Endometrium (tissue), 2 donors: Measurements from ENCODE around the gene SERPINB11.
"Not testable (repeated sequence)": the region's sequence is repeated elsewhere in the genome, so short reads cannot be mapped to it uniquely, and the experiment has no call there.

Source experiments
- FAIRE-seq: peaks from 2 replicates; lab custom pipeline; 2012; peaks lifted over from hg19 to GRCh38; lab: Jason Lieb, UNC
- donor health status: control.
- donor health status: control.

The SERPINB11 gene, protein sequence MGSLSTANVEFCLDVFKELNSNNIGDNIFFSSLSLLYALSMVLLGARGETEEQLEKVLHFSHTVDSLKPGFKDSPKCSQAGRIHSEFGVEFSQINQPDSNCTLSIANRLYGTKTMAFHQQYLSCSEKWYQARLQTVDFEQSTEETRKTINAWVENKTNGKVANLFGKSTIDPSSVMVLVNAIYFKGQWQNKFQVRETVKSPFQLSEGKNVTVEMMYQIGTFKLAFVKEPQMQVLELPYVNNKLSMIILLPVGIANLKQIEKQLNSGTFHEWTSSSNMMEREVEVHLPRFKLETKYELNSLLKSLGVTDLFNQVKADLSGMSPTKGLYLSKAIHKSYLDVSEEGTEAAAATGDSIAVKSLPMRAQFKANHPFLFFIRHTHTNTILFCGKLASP

DNA sequence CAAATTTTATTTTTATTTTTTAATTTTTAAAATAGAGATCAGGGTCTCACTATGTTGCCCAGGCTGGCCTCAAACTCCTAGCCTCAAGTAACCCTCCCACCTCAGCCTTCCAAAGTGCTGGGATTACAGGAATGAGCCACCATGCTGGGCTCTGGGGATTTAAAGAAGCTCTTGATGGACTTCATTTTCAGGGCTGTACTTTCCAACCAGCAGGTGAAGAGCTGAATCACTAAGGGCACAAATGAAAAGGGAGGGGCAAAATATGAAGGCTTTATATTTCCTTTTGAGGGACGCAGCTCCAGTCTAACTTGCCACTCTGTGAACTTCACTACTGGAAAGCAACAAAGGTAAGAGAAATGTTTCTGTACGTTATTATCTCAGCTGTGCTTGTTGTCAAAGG, at the start of gene SERPINB11:
TSS of gene SERPINB11 (plus strand) at position 301 of the 400 bp plus-strand sequence. CDS start 7,234 bp downstream, outside the sequence.
- no peak for FAIRE-seq

DNA sequence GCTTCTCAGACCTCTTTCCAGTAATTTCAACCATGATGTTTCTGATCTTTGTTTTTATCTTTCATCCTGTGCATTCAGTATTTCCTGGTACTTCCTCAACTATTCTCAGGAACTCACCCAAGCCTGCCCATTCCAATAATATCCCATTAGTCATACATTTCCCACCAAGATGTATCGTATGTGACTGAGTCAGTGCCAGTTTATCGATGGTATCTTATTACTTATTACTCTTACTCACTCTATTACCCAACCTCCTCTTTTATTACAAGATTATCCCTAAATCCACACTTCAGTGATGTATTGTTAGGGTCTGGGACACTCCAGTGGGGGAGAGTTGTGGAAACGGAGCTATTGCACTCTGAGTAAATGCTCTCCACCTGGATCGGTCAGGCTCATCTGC, 43.8 kb upstream of the SERPINB11 start:
- FAIRE-seq, result not testable (repeated sequence)

DNA sequence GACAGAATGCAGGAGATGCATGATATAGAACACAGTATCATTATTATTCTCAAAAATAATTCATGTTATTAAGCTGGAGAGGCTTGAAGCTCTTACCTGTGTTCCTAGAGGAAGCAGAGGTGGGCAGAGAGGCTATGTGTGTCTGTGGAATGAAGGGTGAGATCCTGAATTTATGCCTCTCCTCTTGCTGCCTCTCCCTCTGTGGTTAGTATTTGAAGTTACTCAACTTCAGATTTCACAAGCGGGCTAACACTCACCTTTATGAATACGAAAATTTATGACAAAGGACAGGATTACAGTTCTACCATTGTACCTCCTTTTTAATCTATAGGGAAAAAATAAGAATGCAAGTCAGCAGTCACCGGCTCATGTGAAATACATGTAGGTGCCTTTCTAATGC, 41.0 kb upstream of the SERPINB11 start, which contains the start of gene SERPINB3:
TSS of gene SERPINB3 (minus strand) at position 144 of the 400 bp plus-strand sequence. CDS start 677 bp downstream, outside the sequence.
- FAIRE-seq, result not testable (repeated sequence)

DNA sequence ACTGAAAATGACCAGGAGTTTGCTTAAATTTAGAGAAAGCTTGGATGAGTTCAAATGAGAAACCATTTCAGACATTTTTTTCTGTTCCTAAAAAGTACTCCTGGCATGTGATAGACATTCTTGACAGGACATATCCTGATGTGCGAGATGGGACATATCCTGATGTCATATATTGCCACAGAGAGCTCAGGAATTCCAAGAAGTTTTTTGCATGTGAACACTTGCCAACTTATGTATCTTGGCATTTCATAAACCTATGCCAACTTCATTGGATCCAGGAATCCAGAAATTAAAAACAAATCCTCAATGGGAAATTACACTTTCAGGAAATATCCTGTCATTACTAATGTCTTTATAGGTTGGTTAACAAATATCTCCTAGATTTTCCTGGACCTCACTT, 38.2 kb upstream of the SERPINB11 start:
- no peak for FAIRE-seq

DNA sequence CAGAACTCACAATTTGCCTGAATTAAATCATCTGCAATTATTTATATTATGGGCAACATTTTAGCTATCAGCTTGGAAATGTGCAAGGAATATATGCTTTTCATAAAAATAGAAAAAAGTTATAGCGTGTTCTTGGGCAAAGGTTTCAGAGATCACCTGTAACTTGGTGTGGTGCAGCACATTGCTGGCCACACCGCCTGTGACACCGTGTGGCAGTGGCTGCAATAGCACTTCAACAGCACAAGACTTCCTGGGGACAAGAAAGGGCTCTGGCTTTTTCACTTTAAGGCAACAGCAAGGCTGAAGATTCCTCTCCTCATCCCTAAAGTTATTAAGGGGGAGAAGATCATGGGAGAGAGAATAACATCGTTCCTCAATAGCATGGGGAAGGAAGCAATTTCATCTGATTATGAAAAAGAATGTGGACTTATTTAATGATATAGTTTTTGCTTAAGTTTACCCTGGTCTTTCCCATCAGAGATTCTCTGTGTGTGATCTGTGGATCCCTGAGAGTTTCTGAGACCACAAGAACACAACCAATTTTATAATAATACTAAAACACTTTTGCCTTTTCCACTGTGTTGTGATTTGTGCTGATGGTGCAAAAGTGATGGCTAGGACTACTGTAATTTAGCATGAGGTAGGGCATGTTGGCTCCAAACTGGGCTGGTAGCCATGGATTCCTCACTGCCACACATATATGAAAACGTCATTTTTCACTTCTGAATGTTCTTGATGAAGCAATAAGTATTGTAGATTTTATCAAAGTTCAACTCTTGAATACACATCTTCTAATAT, 26.0 kb upstream of the SERPINB11 start:
- FAIRE-seq, result no peak

DNA sequence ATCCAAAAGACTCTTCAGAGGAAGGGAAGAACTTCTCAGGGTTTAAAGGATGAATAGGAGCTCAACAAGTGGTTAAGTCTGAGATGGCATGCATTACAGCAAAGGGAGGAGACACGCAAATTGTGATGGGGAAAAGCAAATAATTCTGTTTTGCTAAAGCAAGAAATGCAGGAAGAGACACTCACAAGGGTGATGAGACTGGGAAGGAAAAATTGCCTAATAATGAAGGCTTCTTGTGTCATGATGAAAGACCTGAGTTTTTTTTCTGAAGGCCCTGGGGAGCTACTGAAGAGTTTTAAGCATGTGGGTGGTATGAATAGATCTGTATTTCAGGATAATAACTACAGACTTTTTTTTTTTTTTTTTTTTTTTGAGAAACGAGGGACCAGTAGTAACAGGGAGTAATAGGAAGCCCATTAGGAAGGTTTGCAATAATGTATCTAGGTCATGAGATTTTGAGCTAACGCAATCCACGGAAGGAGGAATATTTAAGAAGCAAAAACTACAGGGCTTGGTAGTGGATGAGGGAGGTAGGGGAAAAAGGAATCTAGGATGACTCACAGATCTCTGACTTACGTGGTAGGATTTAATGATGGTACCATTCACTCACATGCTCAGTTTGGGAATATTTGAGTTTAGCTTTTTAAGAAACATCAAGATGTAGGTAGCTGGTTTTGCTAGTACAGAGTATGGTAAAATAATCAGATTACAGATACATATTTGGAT, 25.1 kb upstream of the SERPINB11 start:
- no peak for FAIRE-seq

DNA sequence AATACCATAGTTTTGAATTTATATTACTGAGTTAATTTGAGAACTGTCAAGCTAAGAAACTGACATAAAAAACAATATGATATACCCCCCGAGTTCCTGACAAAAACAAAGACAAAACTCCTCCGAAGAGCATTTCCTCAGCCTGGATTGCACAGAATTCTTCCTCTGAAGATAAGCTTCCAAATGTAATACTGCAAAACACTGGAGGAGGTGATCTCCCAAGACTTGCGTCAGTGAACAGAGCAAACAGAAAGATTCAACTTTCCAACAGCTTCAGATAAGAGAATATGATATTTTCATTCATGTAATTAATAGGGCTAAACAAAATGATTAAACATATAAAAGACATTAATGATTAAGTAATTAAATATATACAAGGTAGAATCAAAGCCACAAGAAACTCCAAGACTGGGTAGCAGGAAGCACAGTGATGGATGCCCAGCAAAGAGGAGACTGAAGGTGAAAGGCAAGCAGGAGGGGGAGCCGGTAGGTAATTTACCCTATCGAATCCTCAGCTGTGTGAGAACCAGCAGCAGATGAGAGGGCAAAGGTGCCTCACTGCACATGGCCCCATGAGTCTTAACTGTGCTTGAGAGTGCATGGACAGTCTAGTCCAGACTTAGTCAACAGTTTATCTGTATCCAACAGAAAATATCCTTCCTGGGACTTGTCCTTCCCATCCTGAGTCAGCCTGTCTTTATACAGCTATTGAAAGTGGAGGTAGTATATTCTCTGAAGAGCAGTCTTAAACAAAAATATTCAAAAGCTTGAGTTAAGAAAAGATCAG, 22.7 kb upstream of the SERPINB11 start:
- FAIRE-seq, result no peak

DNA sequence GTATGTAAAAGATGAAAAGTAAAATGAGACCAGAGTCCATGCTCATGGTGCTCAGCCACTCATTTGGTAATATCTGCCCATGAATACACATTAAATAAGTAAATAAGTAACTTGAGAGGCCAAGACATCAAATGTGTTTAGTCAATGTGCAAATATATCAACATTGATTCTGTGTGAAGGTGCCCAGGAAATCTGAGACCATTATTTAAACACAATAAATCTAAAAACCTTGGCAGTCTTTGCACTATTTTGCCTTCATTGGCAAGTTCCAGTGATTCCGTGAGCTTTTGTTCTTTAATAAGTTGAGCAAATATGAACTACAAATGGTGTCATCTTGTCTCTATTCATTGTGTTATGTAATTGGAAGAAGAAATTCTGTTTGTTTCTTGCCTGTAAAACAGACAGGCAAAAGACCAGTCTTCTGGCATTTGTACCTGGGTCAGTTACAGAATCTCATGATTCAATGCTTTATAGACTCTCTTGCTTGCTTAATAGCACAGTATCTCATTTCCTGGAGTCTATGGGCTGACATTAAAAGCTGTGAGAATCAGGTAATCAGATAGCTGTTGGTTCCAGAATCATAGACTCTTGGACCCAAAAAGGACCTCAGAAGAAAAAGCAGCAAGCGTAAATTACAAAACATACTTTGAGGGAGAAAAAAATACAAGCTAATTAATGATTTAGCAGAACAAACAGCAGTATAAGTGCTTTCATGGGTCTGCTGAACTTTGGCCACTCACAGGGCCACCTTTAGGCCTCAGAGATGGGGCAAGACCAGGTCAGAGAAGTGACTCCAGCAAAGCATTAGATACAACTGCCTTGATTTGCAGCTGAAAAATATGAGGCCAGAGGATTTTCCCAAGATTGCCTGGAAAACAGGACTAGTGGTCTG, 21.1 kb upstream of the SERPINB11 start:
- FAIRE-seq, result peak; percentile 51

DNA sequence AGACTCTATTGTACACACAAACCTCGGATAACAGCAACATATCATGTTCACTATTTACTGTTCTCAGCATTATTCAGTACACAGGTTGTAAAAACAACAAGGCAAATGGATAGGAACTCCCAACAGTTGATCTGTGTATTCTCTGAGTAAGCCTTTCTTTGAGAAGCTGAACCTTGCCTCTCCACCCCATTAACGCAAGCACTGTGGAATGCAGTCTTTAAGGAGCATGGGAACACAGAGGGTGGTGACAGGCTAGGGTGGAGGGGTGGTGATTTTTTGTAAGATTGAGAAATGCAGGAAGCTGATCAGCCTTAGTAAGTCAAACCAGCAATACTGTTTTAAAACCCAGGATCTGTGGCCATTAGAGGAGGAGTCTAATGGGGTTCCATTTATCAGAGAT, 19.6 kb upstream of the SERPINB11 start:
- no peak for FAIRE-seq

DNA sequence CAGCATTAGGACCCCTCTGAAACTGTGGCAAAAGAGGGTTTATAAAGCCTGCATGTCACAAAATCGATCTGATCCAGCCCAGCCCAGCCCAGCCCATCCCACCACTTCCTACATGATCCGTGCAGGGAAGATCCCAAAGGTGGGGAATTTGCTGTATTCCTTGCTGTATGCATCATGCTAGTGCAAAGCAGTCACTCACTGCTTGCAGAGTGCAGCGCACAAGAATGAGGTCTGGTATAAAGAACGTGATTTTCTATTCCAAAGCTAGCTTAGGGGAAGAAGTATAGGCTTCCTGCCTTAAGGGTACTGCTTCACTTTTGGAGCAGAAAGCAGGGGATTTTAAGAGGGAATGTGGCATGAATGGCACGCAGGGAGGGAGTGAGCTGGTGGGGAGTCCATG, 18.9 kb upstream of the SERPINB11 start:
- no peak for FAIRE-seq

DNA sequence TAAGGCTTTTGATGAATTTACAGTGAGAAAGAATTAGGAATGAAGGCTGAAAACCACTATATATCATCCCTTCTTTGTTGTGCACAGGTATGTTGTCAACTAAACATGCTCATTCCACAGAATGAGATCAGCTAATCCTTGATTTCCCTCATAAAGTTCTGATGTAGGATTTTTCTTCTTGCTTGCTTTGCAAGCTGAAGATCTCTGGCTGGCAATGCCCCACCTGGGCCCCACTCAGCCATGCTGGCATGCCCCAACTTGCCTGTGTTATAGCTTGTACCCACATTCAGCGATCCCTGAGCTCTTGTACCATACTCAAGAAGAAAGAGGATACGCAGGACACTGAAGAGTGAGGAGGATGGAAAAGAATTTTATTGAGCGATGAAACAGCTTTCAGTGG, 18.0 kb upstream of the SERPINB11 start:
- FAIRE-seq, result no peak

DNA sequence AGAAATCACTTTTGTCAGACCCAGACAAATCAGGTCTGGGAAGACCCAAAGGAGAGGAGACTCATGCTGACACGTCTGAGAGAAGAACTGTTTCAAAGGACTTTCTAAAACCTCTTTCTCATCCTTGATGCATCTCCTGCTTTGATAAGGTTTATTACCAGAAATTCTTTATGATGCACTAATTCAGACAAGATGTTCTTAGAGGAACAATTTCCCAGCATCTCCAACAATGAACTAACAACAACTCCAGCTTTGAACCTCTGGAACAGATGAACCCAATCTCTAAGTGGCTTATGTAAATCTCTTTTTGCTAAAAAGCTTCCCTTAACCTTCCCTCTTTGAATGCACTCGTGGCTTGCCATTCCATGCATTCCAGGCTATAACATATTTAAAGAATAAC, 15.9 kb upstream of the SERPINB11 start:
- FAIRE-seq, result no peak

DNA sequence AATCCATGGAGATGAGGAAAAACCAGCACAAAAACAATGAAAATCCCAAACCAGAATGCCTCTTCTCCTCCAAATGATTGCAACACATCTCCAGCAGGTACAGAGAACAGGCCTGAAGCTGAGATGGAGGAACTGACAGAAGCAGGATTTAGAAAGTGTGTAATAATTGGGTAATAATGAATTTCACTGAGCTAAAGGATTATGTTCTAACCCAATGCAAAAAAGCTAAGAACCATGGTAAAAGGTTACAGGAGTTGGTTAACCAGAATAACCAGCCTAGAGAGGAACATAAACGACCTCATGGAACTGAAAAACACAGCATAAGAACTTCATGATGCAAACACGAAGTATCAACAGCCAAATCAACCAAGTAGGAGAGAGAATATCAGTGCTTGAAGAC, 13.7 kb upstream of the SERPINB11 start:
- FAIRE-seq, result no peak

DNA sequence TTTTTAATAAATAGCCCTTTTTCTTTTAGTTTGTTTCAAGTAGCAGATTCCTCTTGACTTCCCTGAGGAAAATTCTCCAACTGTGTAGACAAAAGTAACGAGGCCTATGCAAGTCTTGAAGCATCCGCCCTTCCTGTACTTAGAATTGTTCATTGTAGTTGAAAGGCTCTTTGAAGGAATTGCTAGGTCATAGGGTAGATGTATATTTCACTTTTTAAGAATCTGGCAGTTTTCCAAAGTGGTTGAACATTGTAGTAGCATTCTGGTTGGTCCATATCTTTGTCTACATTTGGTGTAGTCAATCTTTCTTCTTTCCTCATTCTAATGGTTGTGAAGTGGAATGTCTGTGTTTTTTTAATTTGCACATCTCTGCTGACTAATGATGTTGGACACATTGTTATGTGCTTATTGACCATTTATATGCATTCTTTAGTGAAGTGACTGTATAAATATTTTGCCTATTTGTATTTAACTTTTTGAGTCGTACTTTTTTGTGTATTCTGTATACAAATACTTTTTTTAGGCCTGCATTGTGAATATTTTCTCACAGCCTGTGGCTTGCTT, 5.6 kb upstream of the SERPINB11 start:
- peak; percentile 75 for FAIRE-seq

DNA sequence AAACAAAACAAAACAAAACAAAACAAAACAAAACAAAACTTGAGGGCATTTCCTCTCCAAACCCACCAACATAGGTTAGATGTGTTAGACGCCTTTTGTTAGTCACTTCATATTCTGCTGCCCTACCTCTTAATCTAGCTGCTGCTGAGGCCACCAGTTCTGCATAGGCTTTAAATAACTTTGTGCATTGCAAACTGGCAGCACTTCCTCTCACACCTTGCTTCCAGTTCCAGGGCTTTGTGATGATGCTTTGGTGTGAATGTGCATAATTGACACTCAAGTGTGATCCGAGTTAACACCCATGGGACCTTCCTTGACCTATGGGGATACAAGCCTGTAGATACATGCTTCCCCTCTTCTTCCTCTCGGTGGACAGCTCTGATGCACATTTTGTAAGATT, 2.3 kb upstream of the SERPINB11 start:
- no peak for FAIRE-seq

DNA sequence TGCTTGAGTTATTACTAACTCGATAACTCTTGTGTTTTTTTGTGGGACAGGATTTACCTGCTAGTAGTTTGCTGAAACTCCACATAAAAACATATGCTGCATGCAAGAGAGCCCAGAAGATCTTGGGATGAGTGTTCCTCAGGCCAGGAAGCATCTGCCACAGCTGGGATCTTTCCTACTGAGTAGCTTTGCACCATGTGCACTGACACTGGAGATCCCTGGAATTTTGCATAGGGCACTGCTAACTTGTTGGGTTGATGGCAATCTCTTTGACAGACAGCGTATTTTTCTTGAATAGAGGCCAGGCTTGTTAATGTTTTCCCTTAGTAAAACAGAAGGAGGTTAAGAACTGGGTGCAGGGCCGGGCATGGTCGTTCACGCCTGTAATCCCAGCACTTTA, 808 bp upstream of the SERPINB11 start:
- no peak for FAIRE-seq

DNA sequence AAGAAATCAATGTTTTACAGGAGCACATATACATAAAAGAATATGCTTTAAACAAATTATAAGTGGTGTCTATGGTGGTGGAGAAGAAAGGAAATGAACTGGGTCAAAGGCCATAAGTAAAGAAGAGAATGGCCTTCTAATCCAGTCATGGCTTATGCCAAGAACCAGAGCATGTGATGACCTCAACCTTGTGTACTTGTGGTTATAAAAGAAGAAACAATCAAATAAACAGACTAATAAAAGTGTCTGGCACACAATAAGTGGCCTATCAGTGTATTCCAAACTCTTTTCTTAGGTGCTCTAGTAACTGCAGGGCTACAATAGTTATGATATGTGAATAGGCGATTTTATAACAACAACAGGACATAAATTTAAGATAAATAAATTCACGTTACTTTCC, 2.6 kb downstream of the SERPINB11 start:
- FAIRE-seq, result no peak

DNA sequence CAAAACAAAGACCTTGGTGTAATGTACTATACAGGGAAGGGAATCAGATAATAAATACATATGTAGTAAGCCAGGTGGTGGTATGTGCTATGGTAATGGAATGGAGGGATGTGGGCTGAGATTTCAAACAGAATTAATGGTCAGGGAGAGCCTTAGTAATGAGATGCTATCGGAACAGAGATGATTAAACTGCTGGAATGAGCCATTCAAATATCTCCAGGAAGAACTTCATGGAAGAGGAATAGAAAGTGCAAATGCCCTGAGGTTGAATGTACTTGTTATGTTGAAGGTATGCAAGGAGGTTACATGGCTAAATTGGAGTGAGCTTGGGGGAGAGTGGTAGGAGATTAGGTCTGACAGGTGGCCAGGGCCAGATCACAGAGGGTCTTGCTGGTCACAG, 5.1 kb downstream of the SERPINB11 start:
- no peak for FAIRE-seq

DNA sequence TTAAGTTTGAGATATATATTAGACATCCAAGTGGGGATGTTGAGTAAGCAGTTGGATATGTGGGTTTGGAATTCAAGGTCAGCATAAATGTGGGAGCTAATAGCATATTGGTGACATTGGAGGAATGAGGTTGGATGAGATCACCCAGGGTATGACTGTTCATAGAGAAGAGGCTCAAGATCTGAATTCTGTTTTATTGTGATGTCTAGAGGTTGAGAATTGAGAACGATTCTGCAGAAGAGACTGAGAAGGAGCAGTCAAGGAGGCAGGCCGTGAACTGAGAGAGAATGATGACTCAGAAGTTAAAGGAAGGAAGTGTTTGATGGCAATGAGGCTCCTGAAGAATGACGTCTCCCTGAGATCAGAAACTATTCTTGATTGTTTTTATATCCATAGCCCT, 5.9 kb downstream of the SERPINB11 start:
- FAIRE-seq, result no peak
